Sigmoid colon (tissue), 4 donors: ENCODE measurements around the gene GPR183.

Experiments used
- CTCF ChIP-seq, 4 experiments: fragments of 450-650 bp in 3 of 4; fragments of 200-600 bp in 1 of 4; IDR thresholded peaks; one replicate each; pipeline ENCODE4 v1.5.1; 2016 to 2019; ENCODE audit warnings: antibody characterized with exemption in 4 of 4, mild to moderate bottlenecking in 3 of 4, moderate library complexity in 2 of 4
- EP300 ChIP-seq, 4 donors: sonication (generic); formaldehyde crosslinking; IDR thresholded peaks; one replicate each; pipeline ENCODE4 v1.6.1; 2017; ENCODE audit warnings: antibody characterized with exemption in 4 of 4
- POLR2A ChIP-seq, 2 donors: fragments of 450-650 bp; IDR thresholded peaks; one replicate each; pipeline ENCODE4 v1.6.1; 2016; ENCODE audit warnings: antibody characterized with exemption in 2 of 2, mild to moderate bottlenecking in 2 of 2, moderate library complexity in 2 of 2
- POLR2AphosphoS5 ChIP-seq, 4 donors: sonication (generic); formaldehyde crosslinking; IDR thresholded peaks; one replicate each; pipeline ENCODE4 v1.6.1; 2017; ENCODE audit warnings: antibody characterized with exemption in 4 of 4

DNA sequence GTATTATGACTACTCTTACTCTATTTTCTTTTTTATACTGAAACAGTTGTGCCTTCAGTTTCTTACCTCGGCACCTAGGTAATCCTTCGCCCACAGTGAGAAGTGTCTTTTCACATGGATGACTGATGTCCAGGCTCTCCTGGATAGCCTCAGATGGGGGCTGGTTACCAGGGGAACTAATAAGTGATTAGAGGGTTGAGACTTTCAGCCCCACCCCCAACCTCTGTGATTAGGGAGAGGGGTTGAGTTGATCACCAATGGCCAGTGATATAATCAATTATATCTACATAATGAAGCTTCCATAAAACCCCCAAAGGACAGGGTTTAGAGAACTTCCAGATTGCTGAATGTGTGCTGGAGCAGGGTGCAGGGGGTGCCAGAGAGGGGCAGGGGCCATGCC, 43.0 kb upstream of the GPR183 start:
- no peak for TF ChIP-seq CTCF (IDR thresholded peaks at IDR 0.05)
- TF ChIP-seq POLR2A (IDR thresholded peaks at IDR 0.05): no peak
- no peak for TF ChIP-seq EP300 (IDR thresholded peaks at IDR 0.05)
- no peak for TF ChIP-seq POLR2AphosphoS5 (IDR thresholded peaks at IDR 0.05)
